ENCODE measurements around the gene STOX2.

The STOX2 gene

GRCh38 chr4:184022679-184023383 is 117.7 kb downstream of the STOX2 start:
- TF ChIP-seq CTCF (IDR thresholded peaks at IDR 0.05; ENCODE audit: low read depth, low read length, missing control alignments) = no peak
- H3K4me3 ChIP-seq (ENCODE audit: low read depth, low read length) = no peak overlapping the region
- no peak for DNase-seq (ENCODE audit: low read depth)

- DNase-seq (ENCODE audit: low read depth) = no peak
- H3K4me3 ChIP-seq (ENCODE audit: low read depth, low read length) = no peak overlapping the region
- TF ChIP-seq CTCF (IDR thresholded peaks at IDR 0.05; ENCODE audit: low read depth, low read length, missing control alignments) = no peak
Observed at GRCh38 chr4:184024637-184025036, 119.5 kb downstream of the STOX2 start.

GRCh38 chr4:184028561-184029374 is 123.7 kb downstream of the STOX2 start:
- no peak for TF ChIP-seq CTCF (IDR thresholded peaks at IDR 0.05; ENCODE audit: low read depth, low read length, missing control alignments)
- H3K4me3 ChIP-seq (ENCODE audit: low read depth, low read length) = no peak overlapping the region; the same call in 1 of the 2 replicates
- no peak for DNase-seq (ENCODE audit: low read depth)

GRCh38 chr4:184030036-184030435 is 124.9 kb downstream of the STOX2 start:
- no peak overlapping the region for H3K4me3 ChIP-seq (ENCODE audit: low read depth, low read length)
- no peak for TF ChIP-seq CTCF (IDR thresholded peaks at IDR 0.05; ENCODE audit: low read depth, low read length, missing control alignments)
- DNase-seq (ENCODE audit: low read depth) = no peak

- no peak overlapping the region for H3K4me3 ChIP-seq (ENCODE audit: low read depth, low read length)
- no peak for TF ChIP-seq CTCF (IDR thresholded peaks at IDR 0.05; ENCODE audit: low read depth, low read length, missing control alignments)
- DNase-seq (ENCODE audit: low read depth) = no peak
Observed at GRCh38 chr4:184030764-184031163, 125.7 kb downstream of the STOX2 start.

GRCh38 chr4:184032091-184032490 is 127.0 kb downstream of the STOX2 start:
- no peak for TF ChIP-seq CTCF (IDR thresholded peaks at IDR 0.05; ENCODE audit: low read depth, low read length, missing control alignments)
- DNase-seq (ENCODE audit: low read depth) = no peak
- no peak overlapping the region for H3K4me3 ChIP-seq (ENCODE audit: low read depth, low read length)
